Endothelial cell of umbilical vein (primary cell): ENCODE measurements around the gene RFX2. TPM values are rescaled to one million over a fixed set of nuclear protein-coding genes. Genes with fewer than 3 reads are reported as not detected.

ENCODE experiments used
- BruUV-seq: library from RNA; stranded (reverse); fragments of 400-500 nt; replicated peaks from 2 replicates; lab custom pipeline; 2021; lab: Mats Ljungman, UMichigan
- CTCF ChIA-PET: fragments of 300-600, 350-600 bp; sonication (Branson Sonifier 250); formaldehyde crosslinking; loops from one replicate; lab custom pipeline; 2021; ENCODE audit warnings: antibody characterized with exemption, inconsistent platforms; lab: Charles Lee
- POLR2A ChIA-PET: fragments of 300-600, 350-600 bp; sonication (Branson Sonifier 250); formaldehyde crosslinking; loops from one replicate; lab custom pipeline; 2021; ENCODE audit warnings: antibody characterized with exemption, inconsistent platforms; lab: Charles Lee
- DNase-seq: peaks from one replicate; pipeline ENCODE4 v3.0.0-alpha.2; 2011; ENCODE audit warnings: low read depth, low spot score
- FAIRE-seq: peaks from 2 replicates; lab custom pipeline; 2011; peaks lifted over from hg19 to GRCh38; lab: Jason Lieb, UNC
- H2AFZ ChIP-seq: 2 replicates; pipeline ENCODE4 v1.6.0; 2012; ENCODE audit warnings: low read depth, low read length, control low read depth, inconsistent platforms
- H3K27ac ChIP-seq: 2 replicates; pipeline ENCODE4 v1.5.1; 2011; ENCODE audit warnings: low read depth, mild to moderate bottlenecking, control low read depth, low read length, moderate library complexity; ENCODE audit not compliant: insufficient read depth
- H3K27me3 ChIP-seq, 2 experiments: 2 replicates each; pipeline versions ENCODE4 v1.6.0 to v1.6.1; 2011; ENCODE audit warnings: low read length in 2 of 2, mixed read lengths in 1 of 2; ENCODE audit not compliant: control insufficient read depth in 2 of 2, insufficient read depth in 2 of 2
- H3K36me3 ChIP-seq, 2 experiments: 2 replicates in 1 of 2; 3 replicates in 1 of 2; pipeline ENCODE4 v1.5.1; 2011; ENCODE audit warnings: low read length in 2 of 2, mild to moderate bottlenecking in 1 of 2, moderate library complexity in 1 of 2; ENCODE audit not compliant: control insufficient read depth in 2 of 2, insufficient read depth in 2 of 2; ENCODE audit errors: extremely low read depth in 1 of 2
- H3K4me1 ChIP-seq: 3 replicates; pipeline ENCODE4 v1.5.1; 2011; ENCODE audit warnings: mild to moderate bottlenecking, low read length; ENCODE audit not compliant: control insufficient read depth, insufficient read depth; ENCODE audit errors: extremely low read depth
- H3K4me2 ChIP-seq: 2 replicates; pipeline ENCODE4 v1.6.1; 2011; ENCODE audit warnings: low read length, control low read depth, mixed read lengths; ENCODE audit not compliant: insufficient read depth
- H3K4me3 ChIP-seq, 3 experiments: fragments of 200-600 bp in 1 of 3; sonication (generic), shearing (Covaris generic) in 1 of 3; replicated peaks in 1 of 3; 2 replicates each; pipeline ENCODE4 v1.5.1; 2011 to 2016; ENCODE audit warnings: control low read depth in 3 of 3, low read length in 3 of 3, mild to moderate bottlenecking in 2 of 3, inconsistent platforms in 1 of 3, low read depth in 1 of 3, moderate library complexity in 1 of 3; ENCODE audit not compliant: insufficient read depth in 1 of 3
- H3K79me2 ChIP-seq: 2 replicates; pipeline ENCODE4 v1.6.0; 2012; ENCODE audit warnings: low read length, inconsistent platforms; ENCODE audit not compliant: control insufficient read depth, insufficient read depth
- H3K9ac ChIP-seq: replicated peaks from 2 replicates; pipeline ENCODE3; 2011; ENCODE audit warnings: low read length, control low read depth; ENCODE audit not compliant: insufficient read depth; ENCODE audit errors: extremely low read depth
- H3K9me1 ChIP-seq: replicated peaks from 3 replicates; pipeline ENCODE4 v1.6.0; 2011; ENCODE audit warnings: mild to moderate bottlenecking, low read length; ENCODE audit not compliant: control insufficient read depth, insufficient read depth; ENCODE audit errors: extremely low read depth
- H3K9me3 ChIP-seq: replicated peaks from 2 replicates; pipeline ENCODE4 v1.5.1; 2012; ENCODE audit warnings: low read length, inconsistent platforms; ENCODE audit not compliant: control insufficient read depth, insufficient read depth
- H4K20me1 ChIP-seq: replicated peaks from 2 replicates; pipeline ENCODE3; 2011; ENCODE audit warnings: mild to moderate bottlenecking, low read length; ENCODE audit not compliant: control insufficient read depth, insufficient read depth; ENCODE audit errors: extremely low read depth
- EZH2 ChIP-seq: IDR thresholded peaks from 2 replicates; pipeline ENCODE4 v1.6.1; 2012; ENCODE audit warnings: borderline replicate concordance, low read depth, mild to moderate bottlenecking, moderate library complexity, low read length, inconsistent platforms; ENCODE audit not compliant: severe bottlenecking
- FOS ChIP-seq: IDR thresholded peaks from 2 replicates; pipeline ENCODE4 v1.6.1; 2011; ENCODE audit warnings: mild to moderate bottlenecking, low read length, moderate library complexity, borderline replicate concordance; ENCODE audit not compliant: insufficient read depth
- JUN ChIP-seq: IDR thresholded peaks from 2 replicates; pipeline ENCODE4 v1.6.1; 2011; ENCODE audit warnings: borderline replicate concordance, low read depth; ENCODE audit not compliant: insufficient read length, insufficient read depth
- MYC ChIP-seq: IDR thresholded peaks from one replicate; pipeline ENCODE4 v1.6.1; 2011; ENCODE audit warnings: mild to moderate bottlenecking, low read depth, low read length
- POLR2AphosphoS5 ChIP-seq: IDR thresholded peaks from 2 replicates; pipeline ENCODE4 v1.6.1; 2012; ENCODE audit warnings: low read depth, mild to moderate bottlenecking, control low read depth, low read length, moderate library complexity; ENCODE audit not compliant: insufficient read depth
- dilution Hi-C: fragments of 300-500 bp; cut with MboI; formaldehyde crosslinking; loops from one replicate; pipeline ENCODE4 v1.15.0; 2019; ENCODE audit warnings: low sequenced_read_pairs; ENCODE audit not compliant: extremely low pct_ligation_motif_present
- intact Hi-C: fragments of 100-400 bp; cut with micrococcal nuclease; formaldehyde crosslinking; loops from one replicate; pipeline ENCODE4 v1.10.0; 2022
- polyA plus RNA-seq, 4 experiments: library from polyadenylated mRNA; depleted of rRNA in 3 of 4; stranded (reverse) in 3 of 4; unstranded in 1 of 4; fragments of >200 nt; gene quantifications; 2 replicates each; pipeline versions ENCODE4 v1.2.1 to v1.2.3, GENCODE V29; 2011 to 2012; ENCODE audit warnings: missing spikeins in 1 of 4
- total RNA-seq: library from RNA; stranded (reverse); gene quantifications from 2 replicates; pipeline ENCODE4 v1.2.3, GENCODE V29; 2021
- TF ChIP-seq, protein P1 (sequence below): IDR thresholded peaks from 2 replicates; pipeline ENCODE4 v1.6.1; 2011; ENCODE audit not compliant: insufficient read depth, insufficient read length
- TF ChIP-seq, protein P2 (sequence below), 2 donors: IDR thresholded peaks; 1 replicate in 1 of 2; 2 replicates in 1 of 2; pipeline ENCODE4 v1.5.1; 2011; ENCODE audit warnings: low read length in 2 of 2, mild to moderate bottlenecking in 2 of 2, moderate library complexity in 2 of 2, control low read depth in 1 of 2, inconsistent platforms in 1 of 2, low read depth in 1 of 2; ENCODE audit not compliant: insufficient read depth in 1 of 2; ENCODE audit errors: extremely low read depth in 1 of 2

The RFX2 gene
- total and polyA plus RNA-seq, 2 donors (not counting 3 experiments of a cell fraction or from before 2014, with no cell fraction given), result 16.1 to 19.0 TPM

DNA sequence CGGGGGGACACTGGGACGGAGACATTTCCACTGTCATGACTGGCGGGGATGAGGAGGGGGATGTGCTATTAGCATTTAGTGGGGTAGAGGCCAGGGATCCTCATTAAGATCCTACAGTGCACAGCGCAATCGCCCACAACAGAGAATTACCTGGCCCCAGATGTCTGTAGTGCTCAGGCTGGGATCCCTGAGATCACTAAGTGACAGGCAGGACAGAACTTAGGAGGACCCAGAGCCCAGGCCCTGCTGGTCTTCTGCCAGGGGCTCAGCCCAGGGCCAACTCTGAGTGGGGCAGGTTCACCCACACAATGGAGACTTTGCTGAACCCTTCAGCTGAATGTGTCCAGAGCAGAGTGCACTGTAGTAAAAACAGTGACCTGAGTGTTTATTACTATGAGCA, 136.9 kb downstream of the RFX2 start:
- no peak overlapping the region for H2AFZ ChIP-seq
- BruUV-seq, result no TSS peak
- H3K9ac ChIP-seq, result no peak overlapping the region
- no peaks in the 10 kb centered on the region for H3K9me3 ChIP-seq
- no peaks in the 10 kb centered on the region for H3K9me1 ChIP-seq
- H3K4me2 ChIP-seq, result no peak overlapping the region
- peaks cover 92% of the 10 kb centered on the region for H3K79me2 ChIP-seq
- H3K4me3 ChIP-seq, result no peak overlapping the region
- dilution Hi-C loops (no loop called here), intact Hi-C loops (no loop called here)
- CTCF ChIA-PET, result no interaction called here
- H3K27ac ChIP-seq, result no peak overlapping the region
- DNase-seq, result no peak
- H4K20me1 ChIP-seq, result peaks cover 3% of the 10 kb centered on the region
- H3K4me1 ChIP-seq, result peaks cover 16% of the 10 kb centered on the region
- FAIRE-seq, result no peak
- TF ChIP-seq FOS, result no peak
- TF ChIP-seq POLR2AphosphoS5, result no peak
- TF ChIP-seq, protein P1, sequence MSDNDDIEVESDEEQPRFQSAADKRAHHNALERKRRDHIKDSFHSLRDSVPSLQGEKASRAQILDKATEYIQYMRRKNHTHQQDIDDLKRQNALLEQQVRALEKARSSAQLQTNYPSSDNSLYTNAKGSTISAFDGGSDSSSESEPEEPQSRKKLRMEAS, result no peak
- TF ChIP-seq JUN, result no peak
- no peak for TF ChIP-seq EZH2
- POLR2A ChIA-PET, result no interaction called here
- no peaks in the 10 kb centered on the region for H3K36me3 ChIP-seq
- H3K27me3 ChIP-seq, result no peaks in the 10 kb centered on the region

DNA sequence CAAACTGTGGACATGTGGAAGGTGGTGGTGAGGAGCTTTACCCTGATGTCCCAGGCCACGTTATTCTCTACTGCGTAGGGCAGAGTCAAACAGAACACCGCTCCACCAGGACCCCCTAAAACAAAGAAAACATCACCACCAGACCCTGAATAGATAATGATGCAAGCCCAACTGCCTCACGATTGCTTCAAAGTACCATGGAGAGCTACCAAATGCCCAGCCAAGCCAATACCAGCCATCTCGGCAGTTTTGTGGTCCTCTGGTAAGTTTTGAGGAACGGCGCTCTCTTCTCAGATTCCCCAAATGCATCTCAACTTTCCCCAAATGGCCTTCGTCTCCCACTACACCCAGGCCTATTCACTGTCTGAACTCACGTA, 138.0 kb downstream of the RFX2 start:
- no peaks in the 10 kb centered on the region for H3K9me3 ChIP-seq
- CTCF ChIA-PET, result interaction anchor here (1.2 to 1.8 kb wide), 2 partner anchors 20 to 50 kb away, joined by 3 to 10 read pairs; no protein-coding TSS in a partner anchor
- H2AFZ ChIP-seq, result no peak overlapping the region
- POLR2A ChIA-PET, result no interaction called here
- no TSS peak for BruUV-seq
- no peak for FAIRE-seq
- no peak overlapping the region for H3K27ac ChIP-seq
- H3K4me3 ChIP-seq, result no peak overlapping the region
- dilution Hi-C loops (no loop called here), intact Hi-C loops (no loop called here)
- TF ChIP-seq MYC (no peak), FOS (no peak), JUN (no peak), EZH2 (no peak), POLR2AphosphoS5 (no peak)
- TF ChIP-seq, protein P2, sequence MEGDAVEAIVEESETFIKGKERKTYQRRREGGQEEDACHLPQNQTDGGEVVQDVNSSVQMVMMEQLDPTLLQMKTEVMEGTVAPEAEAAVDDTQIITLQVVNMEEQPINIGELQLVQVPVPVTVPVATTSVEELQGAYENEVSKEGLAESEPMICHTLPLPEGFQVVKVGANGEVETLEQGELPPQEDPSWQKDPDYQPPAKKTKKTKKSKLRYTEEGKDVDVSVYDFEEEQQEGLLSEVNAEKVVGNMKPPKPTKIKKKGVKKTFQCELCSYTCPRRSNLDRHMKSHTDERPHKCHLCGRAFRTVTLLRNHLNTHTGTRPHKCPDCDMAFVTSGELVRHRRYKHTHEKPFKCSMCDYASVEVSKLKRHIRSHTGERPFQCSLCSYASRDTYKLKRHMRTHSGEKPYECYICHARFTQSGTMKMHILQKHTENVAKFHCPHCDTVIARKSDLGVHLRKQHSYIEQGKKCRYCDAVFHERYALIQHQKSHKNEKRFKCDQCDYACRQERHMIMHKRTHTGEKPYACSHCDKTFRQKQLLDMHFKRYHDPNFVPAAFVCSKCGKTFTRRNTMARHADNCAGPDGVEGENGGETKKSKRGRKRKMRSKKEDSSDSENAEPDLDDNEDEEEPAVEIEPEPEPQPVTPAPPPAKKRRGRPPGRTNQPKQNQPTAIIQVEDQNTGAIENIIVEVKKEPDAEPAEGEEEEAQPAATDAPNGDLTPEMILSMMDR (IDR thresholded peaks at IDR 0.05; ENCODE audit: extremely low read depth in 1 of 2, insufficient read depth in 1 of 2, low read depth in 1 of 2, low read length in 2 of 2), result no peak
- no peaks in the 10 kb centered on the region for H3K36me3 ChIP-seq
- H4K20me1 ChIP-seq, result peaks cover 3% of the 10 kb centered on the region
- no peaks in the 10 kb centered on the region for H3K9me1 ChIP-seq
- H3K9ac ChIP-seq, result no peak overlapping the region
- peaks cover 94% of the 10 kb centered on the region for H3K79me2 ChIP-seq
- H3K27me3 ChIP-seq, result no peaks in the 10 kb centered on the region
- H3K4me1 ChIP-seq, result peaks cover 23% of the 10 kb centered on the region
- no peak overlapping the region for H3K4me2 ChIP-seq
- no peak for DNase-seq
